Measurements from ENCODE around the gene AAK1. TPM values are rescaled to one million over a fixed set of nuclear protein-coding genes. Genes with fewer than 3 reads are reported as not detected.
"Not testable (repeated sequence)": the region's sequence is repeated elsewhere in the genome, so short reads cannot be mapped to it uniquely, and the experiment has no call there.

The AAK1 gene
- total RNA-seq, 3 donors from 2014 or later: 37.9 to 54.0 (median 44.9) TPM

DNA sequence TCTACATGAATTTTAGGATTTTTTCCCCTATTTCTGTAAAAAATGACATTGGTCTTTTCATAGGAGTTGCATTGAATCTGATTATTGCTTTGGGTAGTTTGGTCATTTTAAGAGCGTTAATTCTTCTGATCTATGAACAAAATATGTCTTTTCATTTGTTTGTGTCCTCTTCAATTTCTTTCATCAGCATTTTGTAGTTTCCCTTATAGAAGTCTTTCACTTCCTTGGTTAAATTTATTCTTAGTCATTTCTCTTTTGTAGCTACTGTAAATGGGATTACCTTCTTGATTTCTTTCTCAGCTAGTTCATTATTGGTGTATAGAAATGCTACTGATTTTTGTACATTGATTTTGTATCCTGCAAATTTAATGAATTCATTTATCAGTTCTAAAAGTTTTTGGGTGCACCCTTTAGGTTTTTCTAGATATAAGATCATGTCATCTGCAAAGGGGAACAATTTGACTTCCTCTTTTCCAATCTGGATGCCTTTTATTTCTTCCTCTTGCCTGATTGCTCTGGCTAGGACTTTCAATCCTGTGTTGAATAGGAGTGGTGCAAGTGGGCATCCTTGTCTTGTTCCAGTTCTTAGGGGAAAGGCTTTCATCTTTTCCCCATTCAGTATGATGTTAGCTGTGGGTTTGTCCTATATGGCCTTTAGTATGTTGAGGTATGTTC lies 36.6 kb upstream of the AAK1 start:
- no peaks in the 10 kb centered on the region for H3K4me1 ChIP-seq
- H3K36me3 ChIP-seq: no peaks in the 10 kb centered on the region
- intact Hi-C loops (cut with DNase I; ENCODE audit: low total_unique reads): no loop called here
- H3K27ac ChIP-seq: no peak overlapping the region
- no peaks in the 10 kb centered on the region for H3K9me3 ChIP-seq
- no peak for TF ChIP-seq POLR2AphosphoS5 (IDR thresholded peaks at IDR 0.05)
- TF ChIP-seq, protein P1, sequence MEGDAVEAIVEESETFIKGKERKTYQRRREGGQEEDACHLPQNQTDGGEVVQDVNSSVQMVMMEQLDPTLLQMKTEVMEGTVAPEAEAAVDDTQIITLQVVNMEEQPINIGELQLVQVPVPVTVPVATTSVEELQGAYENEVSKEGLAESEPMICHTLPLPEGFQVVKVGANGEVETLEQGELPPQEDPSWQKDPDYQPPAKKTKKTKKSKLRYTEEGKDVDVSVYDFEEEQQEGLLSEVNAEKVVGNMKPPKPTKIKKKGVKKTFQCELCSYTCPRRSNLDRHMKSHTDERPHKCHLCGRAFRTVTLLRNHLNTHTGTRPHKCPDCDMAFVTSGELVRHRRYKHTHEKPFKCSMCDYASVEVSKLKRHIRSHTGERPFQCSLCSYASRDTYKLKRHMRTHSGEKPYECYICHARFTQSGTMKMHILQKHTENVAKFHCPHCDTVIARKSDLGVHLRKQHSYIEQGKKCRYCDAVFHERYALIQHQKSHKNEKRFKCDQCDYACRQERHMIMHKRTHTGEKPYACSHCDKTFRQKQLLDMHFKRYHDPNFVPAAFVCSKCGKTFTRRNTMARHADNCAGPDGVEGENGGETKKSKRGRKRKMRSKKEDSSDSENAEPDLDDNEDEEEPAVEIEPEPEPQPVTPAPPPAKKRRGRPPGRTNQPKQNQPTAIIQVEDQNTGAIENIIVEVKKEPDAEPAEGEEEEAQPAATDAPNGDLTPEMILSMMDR (IDR thresholded peaks at IDR 0.05): no peak
- TF ChIP-seq POLR2A (IDR thresholded peaks at IDR 0.05): no peak
- DNase-seq (ENCODE audit: low spot score in 2 of 2): no peak
- H3K4me3 ChIP-seq: no peak overlapping the region
- H3K27me3 ChIP-seq: no peaks in the 10 kb centered on the region

DNA sequence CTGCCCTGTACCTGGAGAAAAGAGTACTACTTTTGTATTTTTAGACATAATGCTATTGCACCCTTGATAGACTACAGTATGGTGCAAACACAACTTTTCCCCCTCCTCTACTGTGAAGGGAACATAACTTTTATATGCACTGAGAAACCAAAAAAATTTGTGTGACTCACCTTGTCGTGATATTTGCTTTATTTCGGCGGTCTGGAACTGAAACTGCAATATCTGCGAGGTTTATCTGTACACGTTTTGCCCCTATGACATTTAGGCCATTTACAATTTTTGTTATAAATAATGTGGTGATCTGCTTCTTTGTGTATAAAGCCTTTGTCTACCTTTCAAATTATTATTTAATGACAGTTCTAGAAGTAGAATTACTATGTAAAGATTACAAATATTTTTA lies 34.4 kb upstream of the AAK1 start:
- no peak for DNase-seq (ENCODE audit: low spot score in 2 of 2)
- Histone ChIP-seq H3K27me3 (no peaks in the 10 kb centered on the region), H3K4me3 (no peak overlapping the region), H3K27ac (no peak overlapping the region), H3K9me3 (no peaks in the 10 kb centered on the region), H3K36me3 (no peaks in the 10 kb centered on the region), H3K4me1 (no peaks in the 10 kb centered on the region)
- intact Hi-C loops (cut with DNase I; ENCODE audit: low total_unique reads): no loop called here
- TF ChIP-seq POLR2A (IDR thresholded peaks at IDR 0.05) (no peak), POLR2AphosphoS5 (IDR thresholded peaks at IDR 0.05) (no peak)
- TF ChIP-seq, protein P1 (IDR thresholded peaks at IDR 0.05): no peak

DNA sequence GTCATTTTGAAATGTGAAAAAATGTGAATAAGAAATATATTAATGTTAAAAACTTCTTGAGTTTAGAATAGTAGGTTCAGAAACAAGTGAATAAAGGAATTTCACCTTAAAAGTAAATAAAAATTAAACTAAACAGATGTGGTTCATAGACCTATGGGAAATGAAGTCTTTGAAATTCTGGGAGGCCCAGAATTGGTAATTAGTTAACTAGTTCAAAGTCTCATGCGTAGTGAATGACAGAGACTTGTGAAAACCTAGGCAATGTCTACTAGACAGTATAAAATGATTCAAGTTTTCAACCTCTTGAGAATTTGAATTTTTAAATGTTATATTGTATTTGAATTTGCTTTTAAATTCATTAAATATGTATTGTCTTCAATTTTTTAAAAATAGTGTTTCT lies 32.6 kb upstream of the AAK1 start:
- no peak overlapping the region for H3K4me3 ChIP-seq
- TF ChIP-seq POLR2A (IDR thresholded peaks at IDR 0.05) (no peak), POLR2AphosphoS5 (IDR thresholded peaks at IDR 0.05) (no peak)
- TF ChIP-seq, protein P1 (IDR thresholded peaks at IDR 0.05): no peak
- no peaks in the 10 kb centered on the region for H3K36me3 ChIP-seq
- H3K9me3 ChIP-seq: no peaks in the 10 kb centered on the region
- H3K27me3 ChIP-seq: no peaks in the 10 kb centered on the region
- H3K4me1 ChIP-seq: no peaks in the 10 kb centered on the region
- intact Hi-C loops (cut with DNase I; ENCODE audit: low total_unique reads): no loop called here
- no peak overlapping the region for H3K27ac ChIP-seq
- DNase-seq (ENCODE audit: low spot score in 2 of 2): no peak

DNA sequence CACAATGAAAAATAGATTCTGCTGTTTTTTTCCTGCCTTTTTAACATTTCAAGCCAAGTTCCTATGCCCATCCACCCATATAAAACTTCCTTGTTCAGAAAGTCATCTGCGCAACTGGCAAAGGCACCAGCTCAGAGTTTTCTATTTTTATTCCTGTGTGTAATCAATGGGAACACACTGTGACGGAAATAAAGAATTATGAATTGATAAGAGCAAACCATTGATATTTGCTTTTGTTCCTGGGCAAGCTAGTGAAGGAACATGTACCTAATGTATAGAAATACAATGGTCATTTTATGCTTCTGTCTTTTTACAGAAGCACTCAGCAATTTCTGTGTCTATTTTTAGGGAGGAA lies 30.8 kb upstream of the AAK1 start:
- DNase-seq (ENCODE audit: low spot score in 2 of 2): no peak
- Histone ChIP-seq H3K9me3 (no peaks in the 10 kb centered on the region), H3K4me1 (no peaks in the 10 kb centered on the region), H3K27ac (peak overlapping the region in 1 of 2 donors; percentile 1), H3K36me3 (no peaks in the 10 kb centered on the region), H3K4me3 (no peak overlapping the region), H3K27me3 (no peaks in the 10 kb centered on the region)
- intact Hi-C loops (cut with DNase I; ENCODE audit: low total_unique reads): no loop called here
- TF ChIP-seq POLR2A (IDR thresholded peaks at IDR 0.05) (no peak), POLR2AphosphoS5 (IDR thresholded peaks at IDR 0.05) (no peak)
- TF ChIP-seq, protein P1 (IDR thresholded peaks at IDR 0.05): no peak

DNA sequence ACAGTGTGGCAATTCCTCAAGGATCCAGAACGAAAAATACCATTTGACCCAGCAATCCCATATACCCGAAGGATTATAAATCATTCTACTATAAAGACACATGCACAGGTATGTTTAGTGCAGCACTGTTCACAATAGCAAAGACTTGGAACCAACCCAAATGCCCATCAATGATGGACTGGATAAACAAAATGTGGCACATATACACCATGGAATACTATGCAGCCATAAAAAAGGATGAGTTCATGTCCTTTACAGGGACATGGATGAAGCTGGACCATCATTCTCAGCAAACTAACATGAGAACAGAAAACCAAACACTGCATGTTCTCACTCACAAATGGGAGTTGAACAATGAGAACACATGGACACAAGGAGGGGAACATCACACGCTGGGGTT lies 29.6 kb upstream of the AAK1 start:
- intact Hi-C loops (cut with DNase I; ENCODE audit: low total_unique reads); H3K27me3 ChIP-seq; H3K9me3 ChIP-seq; H3K4me3 ChIP-seq; H3K36me3 ChIP-seq; DNase-seq (ENCODE audit: low spot score in 2 of 2); H3K27ac ChIP-seq; H3K4me1 ChIP-seq: not testable (repeated sequence)

DNA sequence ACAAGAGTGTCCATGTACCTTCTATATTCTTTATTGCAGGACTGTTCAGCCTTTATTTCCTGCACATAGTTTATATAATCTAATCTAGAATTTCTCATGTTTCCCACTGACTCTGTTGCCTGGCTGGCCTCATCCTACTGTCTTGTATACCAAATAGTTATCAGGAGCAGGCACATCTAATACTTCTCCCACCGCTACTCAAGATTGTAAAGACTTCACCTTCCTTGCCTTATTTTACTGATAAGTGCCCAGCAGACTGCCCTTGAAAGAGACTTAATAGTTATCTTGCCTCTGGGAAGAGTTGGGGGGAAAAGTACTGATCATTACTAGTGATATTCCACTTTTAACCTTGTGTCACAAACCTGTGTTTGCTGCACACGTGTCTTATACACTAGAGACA lies 26.1 kb upstream of the AAK1 start:
- TF ChIP-seq POLR2AphosphoS5 (IDR thresholded peaks at IDR 0.05): no peak
- TF ChIP-seq, protein P1 (IDR thresholded peaks at IDR 0.05): no peak
- no peak for TF ChIP-seq POLR2A (IDR thresholded peaks at IDR 0.05)
- intact Hi-C loops (cut with DNase I; ENCODE audit: low total_unique reads): no loop called here
- Histone ChIP-seq H3K4me1 (no peaks in the 10 kb centered on the region), H3K27ac (no peak overlapping the region), H3K36me3 (no peaks in the 10 kb centered on the region), H3K9me3 (no peaks in the 10 kb centered on the region), H3K4me3 (no peak overlapping the region), H3K27me3 (no peaks in the 10 kb centered on the region)
- DNase-seq (ENCODE audit: low spot score in 2 of 2): no peak

All from breast epithelium (tissue), 4 donors.